ENCODE measurements around the gene ACSS3.
"Not testable (repeated sequence)": the region's sequence is repeated elsewhere in the genome, so short reads cannot be mapped to it uniquely, and the experiment has no call there.

Gene ACSS3

DNA sequence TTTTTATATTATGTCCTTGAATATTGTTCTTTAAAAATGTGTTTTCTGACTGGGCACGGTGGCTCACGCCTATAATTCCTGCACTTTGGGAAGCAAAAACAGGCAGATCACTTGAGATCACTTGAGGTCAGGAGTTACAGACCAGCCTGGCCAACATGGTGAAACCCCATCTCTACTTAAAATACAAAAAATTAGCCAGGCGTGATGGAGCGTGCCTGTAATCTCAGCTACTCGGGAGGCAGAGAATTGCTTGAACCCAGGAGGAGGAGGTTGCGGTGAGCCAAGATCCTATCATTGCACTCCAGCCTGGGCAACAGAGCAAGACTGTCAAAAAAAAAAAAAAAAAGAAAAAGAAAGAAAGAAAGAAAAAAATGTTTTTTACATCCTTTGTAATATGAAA lies 122.7 kb downstream of the ACSS3 start:
- H3K4me1 ChIP-seq (ENCODE audit: control insufficient read depth in 1 of 2, insufficient read depth in 2 of 2, low read length in 2 of 2); H3K9ac ChIP-seq (ENCODE audit: low read depth in 1 of 2, low read length in 2 of 2); H3K4me3 ChIP-seq (ENCODE audit: low read depth in 1 of 2, low read length in 2 of 2); H3K36me3 ChIP-seq (ENCODE audit: control insufficient read depth in 1 of 2, insufficient read depth in 2 of 2, low read length in 2 of 2); H3K27ac ChIP-seq (ENCODE audit: low read depth, low read length); H3K9me3 ChIP-seq (ENCODE audit: control insufficient read depth in 1 of 2, low read length in 2 of 2); H3K27me3 ChIP-seq (ENCODE audit: control insufficient read depth in 1 of 2, insufficient read depth in 2 of 2, low read length in 2 of 2): not testable (repeated sequence)

DNA sequence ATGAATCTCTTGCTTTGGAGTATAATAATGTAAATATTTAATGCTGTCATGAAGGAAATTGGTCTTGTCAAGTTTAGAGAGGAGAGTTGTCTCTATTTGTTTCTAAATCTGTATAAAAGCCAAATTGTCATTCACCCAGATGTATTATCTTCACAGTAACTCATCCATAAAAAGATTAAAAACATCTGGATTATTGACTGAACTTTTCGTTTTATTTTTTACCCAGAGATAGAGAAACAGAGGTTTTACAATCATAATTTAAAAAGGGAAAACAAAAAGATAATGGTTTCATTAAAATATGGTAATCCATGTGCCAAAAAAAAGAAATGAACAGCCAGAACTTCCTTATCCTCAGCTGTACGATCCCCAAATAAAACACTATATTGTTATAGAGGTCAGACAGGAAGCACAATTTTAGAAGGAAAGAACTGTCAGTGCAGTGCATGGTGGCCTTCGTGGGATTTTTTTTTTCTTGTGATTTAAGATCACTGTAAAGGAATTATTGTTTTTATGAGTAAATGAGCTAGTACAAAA lies 125.9 kb downstream of the ACSS3 start:
- no peaks in the 10 kb centered on the region for H3K4me1 ChIP-seq (ENCODE audit: control insufficient read depth in 1 of 2, insufficient read depth in 2 of 2, low read length in 2 of 2)
- H3K9ac ChIP-seq (ENCODE audit: low read depth in 1 of 2, low read length in 2 of 2): no peak overlapping the region
- no peak overlapping the region for H3K4me3 ChIP-seq (ENCODE audit: low read depth in 1 of 2, low read length in 2 of 2)
- H3K9me3 ChIP-seq (ENCODE audit: control insufficient read depth in 1 of 2, low read length in 2 of 2): no peaks in the 10 kb centered on the region
- H3K27me3 ChIP-seq (ENCODE audit: control insufficient read depth in 1 of 2, insufficient read depth in 2 of 2, low read length in 2 of 2): no peaks in the 10 kb centered on the region
- H3K36me3 ChIP-seq (ENCODE audit: control insufficient read depth in 1 of 2, insufficient read depth in 2 of 2, low read length in 2 of 2): no peaks in the 10 kb centered on the region
- H3K27ac ChIP-seq (ENCODE audit: low read depth, low read length): no peak overlapping the region

DNA sequence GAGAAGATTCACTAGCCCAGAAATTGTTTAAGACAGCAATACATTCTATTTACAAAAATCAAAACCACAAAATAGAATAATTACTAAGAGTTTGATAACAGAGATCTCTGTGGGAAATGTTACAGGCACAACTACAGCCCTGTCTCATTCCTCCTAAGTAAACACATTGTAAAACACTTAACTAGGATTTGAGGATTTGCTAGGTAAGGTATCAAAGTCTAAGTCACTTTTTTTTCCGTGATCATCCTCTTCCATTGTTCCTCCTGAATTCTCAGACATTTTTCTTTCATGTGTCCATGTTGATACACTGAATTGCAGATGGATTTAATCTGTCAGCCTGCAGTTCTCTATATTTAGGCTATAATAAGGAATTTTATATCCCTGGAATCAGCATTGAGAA lies 127.5 kb downstream of the ACSS3 start:
- Histone ChIP-seq H3K9ac (ENCODE audit: low read depth in 1 of 2, low read length in 2 of 2) (no peak overlapping the region), H3K9me3 (ENCODE audit: control insufficient read depth in 1 of 2, low read length in 2 of 2) (no peaks in the 10 kb centered on the region), H3K4me3 (ENCODE audit: low read depth in 1 of 2, low read length in 2 of 2) (no peak overlapping the region), H3K36me3 (ENCODE audit: control insufficient read depth in 1 of 2, insufficient read depth in 2 of 2, low read length in 2 of 2) (no peaks in the 10 kb centered on the region), H3K4me1 (ENCODE audit: control insufficient read depth in 1 of 2, insufficient read depth in 2 of 2, low read length in 2 of 2) (no peaks in the 10 kb centered on the region), H3K27ac (ENCODE audit: low read depth, low read length) (no peak overlapping the region), H3K27me3 (ENCODE audit: control insufficient read depth in 1 of 2, insufficient read depth in 2 of 2, low read length in 2 of 2) (no peaks in the 10 kb centered on the region)

DNA sequence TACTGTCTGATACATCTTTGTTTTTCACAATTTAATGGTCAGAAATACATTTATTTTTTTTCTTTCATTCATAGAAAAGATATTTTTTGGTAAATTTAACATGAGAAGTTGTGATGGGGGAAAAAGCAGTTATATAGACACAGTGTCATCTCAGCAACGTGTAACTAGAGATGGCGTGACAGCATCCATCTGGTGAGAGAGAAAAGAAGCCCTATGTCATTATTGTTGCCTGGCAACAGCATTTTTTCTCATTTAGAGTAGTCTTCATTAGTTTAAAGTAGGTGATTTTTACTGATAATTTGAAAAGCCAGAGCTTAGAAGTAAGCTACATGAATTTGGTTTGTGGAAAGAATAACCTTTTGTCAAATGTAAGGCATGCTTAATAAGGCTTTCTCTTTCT lies 128.6 kb downstream of the ACSS3 start:
- H3K9ac ChIP-seq (ENCODE audit: low read depth in 1 of 2, low read length in 2 of 2): no peak overlapping the region
- no peaks in the 10 kb centered on the region for H3K36me3 ChIP-seq (ENCODE audit: control insufficient read depth in 1 of 2, insufficient read depth in 2 of 2, low read length in 2 of 2)
- no peaks in the 10 kb centered on the region for H3K9me3 ChIP-seq (ENCODE audit: control insufficient read depth in 1 of 2, low read length in 2 of 2)
- no peaks in the 10 kb centered on the region for H3K27me3 ChIP-seq (ENCODE audit: control insufficient read depth in 1 of 2, insufficient read depth in 2 of 2, low read length in 2 of 2)
- no peaks in the 10 kb centered on the region for H3K4me1 ChIP-seq (ENCODE audit: control insufficient read depth in 1 of 2, insufficient read depth in 2 of 2, low read length in 2 of 2)
- no peak overlapping the region for H3K4me3 ChIP-seq (ENCODE audit: low read depth in 1 of 2, low read length in 2 of 2)
- no peak overlapping the region for H3K27ac ChIP-seq (ENCODE audit: low read depth, low read length)

DNA sequence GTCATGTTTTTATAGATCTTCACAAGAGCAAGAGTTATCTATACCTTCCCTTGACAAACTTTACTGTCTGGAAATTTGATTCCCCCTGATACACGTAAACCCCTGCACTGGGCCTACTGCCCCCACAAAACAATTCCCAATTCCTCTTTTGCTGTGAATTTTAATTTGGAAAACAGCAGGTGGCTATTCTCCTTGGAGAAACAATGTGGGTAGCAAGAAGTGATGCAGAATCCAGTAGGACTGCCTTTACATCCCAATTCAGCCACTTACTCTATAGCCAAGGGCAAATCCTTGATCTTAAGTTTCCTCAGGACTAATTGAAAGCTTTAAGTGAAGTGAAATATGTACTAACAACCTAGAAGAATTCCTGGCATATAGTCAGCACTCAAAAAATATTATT lies 129.3 kb downstream of the ACSS3 start:
- H3K4me3 ChIP-seq (ENCODE audit: low read depth in 1 of 2, low read length in 2 of 2): no peak overlapping the region
- H3K4me1 ChIP-seq (ENCODE audit: control insufficient read depth in 1 of 2, insufficient read depth in 2 of 2, low read length in 2 of 2): no peaks in the 10 kb centered on the region
- no peaks in the 10 kb centered on the region for H3K9me3 ChIP-seq (ENCODE audit: control insufficient read depth in 1 of 2, low read length in 2 of 2)
- no peaks in the 10 kb centered on the region for H3K27me3 ChIP-seq (ENCODE audit: control insufficient read depth in 1 of 2, insufficient read depth in 2 of 2, low read length in 2 of 2)
- H3K27ac ChIP-seq (ENCODE audit: low read depth, low read length): no peak overlapping the region
- H3K36me3 ChIP-seq (ENCODE audit: control insufficient read depth in 1 of 2, insufficient read depth in 2 of 2, low read length in 2 of 2): no peaks in the 10 kb centered on the region
- no peak overlapping the region for H3K9ac ChIP-seq (ENCODE audit: low read depth in 1 of 2, low read length in 2 of 2)

DNA sequence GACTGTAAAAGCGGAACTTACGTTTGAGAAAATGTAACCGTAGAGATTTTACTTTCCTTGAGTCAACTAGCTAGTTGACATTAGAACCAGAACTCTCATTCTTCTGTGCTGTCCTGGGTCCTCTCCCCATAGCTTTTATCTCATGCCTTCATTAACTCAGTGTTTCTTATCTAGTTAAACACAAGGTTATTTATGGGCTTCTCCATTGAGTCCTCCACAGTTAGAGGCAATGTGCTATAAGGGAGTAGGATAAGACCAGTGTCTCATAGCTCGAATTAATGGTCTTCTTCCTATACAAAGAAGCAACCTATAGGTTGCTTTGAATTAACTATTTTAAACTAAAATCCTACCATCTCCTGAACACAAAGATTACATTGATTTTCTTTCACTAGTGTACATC lies 129.8 kb downstream of the ACSS3 start:
- Histone ChIP-seq H3K9ac (ENCODE audit: low read depth in 1 of 2, low read length in 2 of 2) (no peak overlapping the region), H3K4me3 (ENCODE audit: low read depth in 1 of 2, low read length in 2 of 2) (no peak overlapping the region), H3K4me1 (ENCODE audit: control insufficient read depth in 1 of 2, insufficient read depth in 2 of 2, low read length in 2 of 2) (no peaks in the 10 kb centered on the region), H3K9me3 (ENCODE audit: control insufficient read depth in 1 of 2, low read length in 2 of 2) (no peaks in the 10 kb centered on the region), H3K36me3 (ENCODE audit: control insufficient read depth in 1 of 2, insufficient read depth in 2 of 2, low read length in 2 of 2) (no peaks in the 10 kb centered on the region), H3K27ac (ENCODE audit: low read depth, low read length) (no peak overlapping the region), H3K27me3 (ENCODE audit: control insufficient read depth in 1 of 2, insufficient read depth in 2 of 2, low read length in 2 of 2) (no peaks in the 10 kb centered on the region)

DNA sequence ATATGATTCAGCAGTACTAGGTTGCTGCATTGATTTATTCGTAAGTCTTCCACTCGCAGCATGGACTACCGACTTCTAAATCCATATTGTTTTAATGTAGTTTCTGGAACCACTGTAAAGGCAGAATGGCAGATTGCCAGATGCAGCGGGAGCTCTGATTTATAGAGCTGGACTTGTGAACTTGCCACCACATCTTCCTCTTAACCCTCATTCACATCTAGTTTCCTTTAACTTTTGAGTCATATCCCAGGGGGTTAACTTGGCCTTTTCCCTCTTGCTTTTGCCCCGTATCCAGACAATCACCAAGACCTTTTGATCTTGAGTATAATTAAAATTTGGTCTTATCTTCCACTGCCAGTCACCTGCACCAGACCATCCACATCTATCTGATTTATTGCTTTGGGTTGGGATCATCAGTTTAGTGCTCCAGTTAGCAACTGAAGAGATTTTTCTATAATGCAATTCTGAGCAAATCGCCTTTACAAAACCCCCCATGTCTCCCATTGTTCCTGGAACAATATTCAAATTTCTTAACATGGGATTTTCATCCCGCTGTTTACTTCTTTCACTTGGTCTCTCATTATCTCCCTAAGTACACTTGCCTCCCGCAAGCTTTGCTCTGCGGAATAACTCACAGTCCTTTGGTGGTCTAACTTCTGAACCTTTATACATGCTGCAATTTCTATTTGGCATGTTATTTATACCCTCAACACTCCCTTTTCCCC lies 130.5 kb downstream of the ACSS3 start:
- Histone ChIP-seq H3K4me3 (ENCODE audit: low read depth in 1 of 2, low read length in 2 of 2) (no peak overlapping the region), H3K4me1 (ENCODE audit: control insufficient read depth in 1 of 2, insufficient read depth in 2 of 2, low read length in 2 of 2) (no peaks in the 10 kb centered on the region), H3K9me3 (ENCODE audit: control insufficient read depth in 1 of 2, low read length in 2 of 2) (no peaks in the 10 kb centered on the region), H3K9ac (ENCODE audit: low read depth in 1 of 2, low read length in 2 of 2) (no peak overlapping the region), H3K36me3 (ENCODE audit: control insufficient read depth in 1 of 2, insufficient read depth in 2 of 2, low read length in 2 of 2) (no peaks in the 10 kb centered on the region), H3K27ac (ENCODE audit: low read depth, low read length) (no peak overlapping the region), H3K27me3 (ENCODE audit: control insufficient read depth in 1 of 2, insufficient read depth in 2 of 2, low read length in 2 of 2) (no peaks in the 10 kb centered on the region)

DNA sequence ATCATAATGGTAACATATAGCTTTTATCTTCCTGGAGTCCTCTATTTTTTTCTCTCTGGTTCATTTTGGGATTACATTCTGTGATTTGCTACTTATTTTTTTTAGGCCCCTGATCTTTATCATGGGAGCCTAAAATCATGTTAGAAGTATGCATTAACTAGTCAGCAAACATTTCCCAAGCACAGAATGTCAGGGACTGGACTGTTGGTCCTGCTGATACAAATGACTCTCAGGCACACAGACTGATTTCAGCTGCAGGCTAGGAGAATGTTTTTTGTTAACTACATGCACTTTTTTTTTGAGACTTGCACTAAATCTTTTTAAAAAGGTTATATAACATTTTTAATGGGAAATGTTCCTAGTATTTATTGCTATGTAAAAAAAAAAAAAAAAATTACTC lies 131.1 kb downstream of the ACSS3 start:
- no peaks in the 10 kb centered on the region for H3K9me3 ChIP-seq (ENCODE audit: control insufficient read depth in 1 of 2, low read length in 2 of 2)
- no peaks in the 10 kb centered on the region for H3K4me1 ChIP-seq (ENCODE audit: control insufficient read depth in 1 of 2, insufficient read depth in 2 of 2, low read length in 2 of 2)
- no peak overlapping the region for H3K9ac ChIP-seq (ENCODE audit: low read depth in 1 of 2, low read length in 2 of 2)
- H3K27me3 ChIP-seq (ENCODE audit: control insufficient read depth in 1 of 2, insufficient read depth in 2 of 2, low read length in 2 of 2): no peaks in the 10 kb centered on the region
- no peak overlapping the region for H3K4me3 ChIP-seq (ENCODE audit: low read depth in 1 of 2, low read length in 2 of 2)
- no peaks in the 10 kb centered on the region for H3K36me3 ChIP-seq (ENCODE audit: control insufficient read depth in 1 of 2, insufficient read depth in 2 of 2, low read length in 2 of 2)
- H3K27ac ChIP-seq (ENCODE audit: low read depth, low read length): no peak overlapping the region

DNA sequence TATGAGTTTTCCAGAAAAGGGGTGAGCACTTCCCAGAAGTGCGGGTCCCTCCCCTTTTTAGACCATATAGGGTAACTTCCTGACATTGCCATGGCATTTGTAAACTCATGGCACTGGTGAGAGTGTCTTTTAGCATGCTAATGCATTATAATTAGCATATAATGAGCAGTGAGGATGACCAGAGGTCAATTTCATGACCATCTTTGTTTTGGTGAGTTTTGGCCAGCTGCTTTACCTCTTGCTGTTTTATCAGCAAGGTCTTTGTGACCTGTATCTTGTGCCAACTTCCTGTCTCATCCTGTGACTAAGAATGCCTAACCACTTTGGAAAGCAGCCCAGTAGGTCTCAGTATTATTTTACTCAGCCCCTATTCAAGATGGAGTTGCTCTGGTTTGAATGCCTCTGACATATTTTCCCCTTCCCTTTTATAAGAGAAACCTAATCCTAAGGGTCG lies 131.9 kb downstream of the ACSS3 start:
- H3K36me3 ChIP-seq (ENCODE audit: control insufficient read depth in 1 of 2, insufficient read depth in 2 of 2, low read length in 2 of 2): not testable (repeated sequence)

DNA sequence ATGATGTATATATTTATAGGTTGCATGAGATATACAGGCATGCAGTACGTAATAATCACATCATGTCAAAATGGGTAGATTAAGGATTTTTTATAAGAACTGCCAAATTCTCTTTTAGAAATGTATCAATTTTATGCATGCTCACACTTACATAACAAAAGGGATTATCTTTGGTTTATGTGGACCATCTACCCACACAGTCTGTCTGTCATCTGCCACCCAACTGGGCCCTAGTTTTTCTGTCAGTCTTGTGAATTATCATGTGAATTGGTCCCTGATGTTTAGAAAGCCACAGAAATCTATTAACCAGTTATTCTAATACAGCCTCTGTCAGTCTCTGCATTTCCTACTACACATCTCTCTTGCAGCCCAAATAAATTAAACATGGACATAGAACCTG lies 133.4 kb downstream of the ACSS3 start:
- Histone ChIP-seq H3K27ac (ENCODE audit: low read depth, low read length) (no peak overlapping the region), H3K36me3 (ENCODE audit: control insufficient read depth in 1 of 2, insufficient read depth in 2 of 2, low read length in 2 of 2) (no peaks in the 10 kb centered on the region), H3K4me1 (ENCODE audit: control insufficient read depth in 1 of 2, insufficient read depth in 2 of 2, low read length in 2 of 2) (no peaks in the 10 kb centered on the region), H3K27me3 (ENCODE audit: control insufficient read depth in 1 of 2, insufficient read depth in 2 of 2, low read length in 2 of 2) (no peaks in the 10 kb centered on the region), H3K9me3 (ENCODE audit: control insufficient read depth in 1 of 2, low read length in 2 of 2) (no peaks in the 10 kb centered on the region), H3K9ac (ENCODE audit: low read depth in 1 of 2, low read length in 2 of 2) (no peak overlapping the region), H3K4me3 (ENCODE audit: low read depth in 1 of 2, low read length in 2 of 2) (no peak overlapping the region)

More for the DNA sequence above, 131.9 kb downstream of the ACSS3 start:
- not testable (repeated sequence) for H3K27me3 ChIP-seq (ENCODE audit: control insufficient read depth in 1 of 2, insufficient read depth in 2 of 2, low read length in 2 of 2); H3K9me3 ChIP-seq (ENCODE audit: control insufficient read depth in 1 of 2, low read length in 2 of 2); H3K27ac ChIP-seq (ENCODE audit: low read depth, low read length); H3K9ac ChIP-seq (ENCODE audit: low read depth in 1 of 2, low read length in 2 of 2); H3K4me3 ChIP-seq (ENCODE audit: low read depth in 1 of 2, low read length in 2 of 2); H3K4me1 ChIP-seq (ENCODE audit: control insufficient read depth in 1 of 2, insufficient read depth in 2 of 2, low read length in 2 of 2)
